GM23338 (cell line): ENCODE results near the gene CST3.

ENCODE experiments used
- CTCF ChIP-seq, 2 experiments: fragments of 200-600 bp in 1 of 2; sonication (generic) in 1 of 2; conservative IDR thresholded peaks; 2 replicates each; pipeline versions ENCODE4 v1.5.1 to v1.6.1; 2016 to 2017; ENCODE audit warnings: antibody characterized with exemption in 2 of 2, low read depth in 2 of 2, mild to moderate bottlenecking in 2 of 2, moderate library complexity in 1 of 2
- EZH2phosphoT487 ChIP-seq: fragments of 200-600 bp; sonication (generic); IDR thresholded peaks from one replicate; pipeline ENCODE4 v1.8.1; 2018; ENCODE audit warnings: antibody characterized with exemption; ENCODE audit not compliant: unreplicated experiment
- POLR2AphosphoS5 ChIP-seq: IDR thresholded peaks from 2 replicates; pipeline ENCODE4 v1.6.1; 2016; ENCODE audit warnings: antibody characterized with exemption, low read depth

DNA sequence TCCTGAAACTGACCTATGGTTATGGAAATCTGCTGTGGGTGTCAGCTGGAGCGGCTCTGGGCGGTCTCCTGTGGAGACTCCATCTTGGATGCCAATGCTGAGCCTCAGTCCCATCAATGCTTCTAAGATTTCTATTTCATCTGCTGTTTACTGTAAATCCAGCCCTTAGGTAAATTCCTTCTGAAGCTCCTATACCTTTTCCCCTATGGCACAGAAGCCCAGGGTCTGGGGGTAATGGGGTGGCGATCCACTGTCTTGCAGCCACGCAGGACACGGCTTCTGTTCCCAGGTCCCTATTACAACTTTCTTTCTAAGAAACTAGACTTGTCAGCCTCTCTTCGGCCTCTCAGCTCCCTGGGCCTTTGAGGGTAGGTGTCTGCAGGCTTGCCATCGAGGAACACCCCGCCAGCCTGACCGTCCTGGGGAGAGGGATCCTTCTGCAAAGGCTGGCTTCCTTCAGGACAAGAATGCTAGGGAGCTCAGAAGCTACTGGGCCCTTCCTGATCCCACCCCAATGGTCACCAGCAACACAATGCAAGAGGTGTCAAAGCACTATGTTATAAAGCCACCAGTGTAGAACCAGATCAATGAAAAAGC lies 6.4 kb downstream of the CST3 start:
- TF ChIP-seq POLR2AphosphoS5 (no peak), CTCF (conservative IDR thresholded peaks at IDR 0.05; ENCODE audit: low read depth in 2 of 2) (no peak), EZH2phosphoT487 (no peak)
